Measurements from ENCODE around the gene SUGCT.
"Not testable (repeated sequence)": the region's sequence is repeated elsewhere in the genome, so short reads cannot be mapped to it uniquely, and the experiment has no call there.

SUGCT gene

GRCh38 chr7:40134428-40135316 is at the start of gene SUGCT, which contains the start of gene MPLKIP:
TSS of gene SUGCT (plus strand) at chr7:40135005.
TSS of gene MPLKIP (minus strand) at chr7:40134622. CDS start at chr7:40134567, 55 bp downstream.
- DNase-seq: peak; percentile 81 to 87

- DNase-seq: no peak
Observed at GRCh38 chr7:40092182-40092581, 42.6 kb upstream of the SUGCT start.

GRCh38 chr7:40093631-40094350 is 41.0 kb upstream of the SUGCT start:
- DNase-seq: no peak

- DNase-seq: no peak
Observed at GRCh38 chr7:40095230-40095629, 39.6 kb upstream of the SUGCT start.

- DNase-seq: no peak
Observed at GRCh38 chr7:40095695-40096327, 39.0 kb upstream of the SUGCT start.

GRCh38 chr7:40097728-40098127 is 37.1 kb upstream of the SUGCT start:
- DNase-seq: no peak

DNA sequence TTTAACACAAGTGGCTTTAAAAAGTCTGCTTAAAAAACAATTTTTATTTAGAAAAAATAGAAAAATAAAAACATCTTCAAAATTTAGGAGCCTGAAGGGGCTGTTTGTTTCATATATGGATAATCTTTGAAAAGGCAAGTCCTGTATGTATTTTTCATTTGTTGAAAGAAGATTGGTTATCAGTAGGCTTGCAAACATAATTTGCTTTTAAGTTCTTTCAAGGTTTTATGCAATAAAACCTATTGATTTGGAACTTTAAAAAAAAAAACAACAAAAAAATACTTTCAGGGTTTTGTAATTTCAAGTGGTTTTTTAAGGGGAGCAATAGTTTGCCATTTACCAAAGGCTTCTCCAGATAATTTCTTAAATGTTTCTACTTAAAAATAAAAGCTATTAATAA is 36.0 kb upstream of the SUGCT start:
- DNase-seq: no peak

DNA sequence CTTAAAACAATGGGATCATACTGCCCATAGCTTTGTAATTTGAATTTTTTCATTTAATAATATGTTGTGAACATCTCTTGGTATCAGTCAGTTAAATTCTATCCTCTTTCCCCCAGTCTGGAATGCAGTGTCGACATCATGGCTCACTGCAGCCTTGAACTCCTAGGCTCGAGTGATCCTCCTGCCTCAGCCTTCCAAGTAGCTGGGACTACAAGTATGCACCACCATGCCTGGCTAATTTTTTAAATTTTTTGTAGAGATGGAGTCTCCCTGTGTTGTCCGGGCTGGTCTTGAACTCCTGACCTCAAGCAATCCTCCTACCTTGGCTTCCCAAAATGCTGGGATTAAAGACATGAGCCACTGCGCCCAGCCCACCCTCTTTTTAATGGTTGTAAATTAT is 35.0 kb upstream of the SUGCT start:
- DNase-seq: no peak

GRCh38 chr7:40101201-40101600 is 33.6 kb upstream of the SUGCT start:
- no peak for DNase-seq

GRCh38 chr7:40102897-40103296 is 31.9 kb upstream of the SUGCT start:
- no peak for DNase-seq

DNA sequence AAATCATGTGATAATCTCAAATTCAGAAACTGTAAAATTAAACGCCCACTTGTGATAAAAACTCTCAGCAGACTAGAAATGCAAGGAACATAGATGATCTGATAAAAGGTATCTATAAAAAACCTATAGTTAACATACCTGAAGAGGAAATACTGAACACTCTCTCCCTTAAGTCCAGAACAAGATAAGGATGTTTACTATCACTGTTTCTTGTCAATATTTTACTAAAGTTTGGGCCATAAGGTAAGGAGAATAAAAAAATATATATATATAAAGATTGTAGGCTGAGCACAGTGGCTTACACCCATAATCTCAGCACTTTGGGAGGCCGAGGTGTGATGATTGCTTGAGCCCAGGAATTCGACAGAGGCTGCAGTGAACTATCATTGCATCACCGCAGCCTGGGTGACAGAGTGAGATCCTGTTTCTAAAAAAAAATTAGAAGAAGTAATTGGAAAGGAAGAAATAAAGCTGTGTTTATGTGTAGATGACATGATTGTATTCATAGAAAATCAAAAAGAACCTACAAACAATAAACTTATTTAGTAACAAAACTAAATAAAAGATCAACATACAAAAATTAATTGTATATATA is 28.8 kb upstream of the SUGCT start:
- DNase-seq: no peak

GRCh38 chr7:40115936-40116335 is 18.9 kb upstream of the SUGCT start:
- no peak for DNase-seq

- DNase-seq: not testable (repeated sequence)
Observed at GRCh38 chr7:40117199-40117598, 17.6 kb upstream of the SUGCT start.

- DNase-seq: not testable (repeated sequence)
Observed at GRCh38 chr7:40118201-40118600, 16.6 kb upstream of the SUGCT start.

DNA sequence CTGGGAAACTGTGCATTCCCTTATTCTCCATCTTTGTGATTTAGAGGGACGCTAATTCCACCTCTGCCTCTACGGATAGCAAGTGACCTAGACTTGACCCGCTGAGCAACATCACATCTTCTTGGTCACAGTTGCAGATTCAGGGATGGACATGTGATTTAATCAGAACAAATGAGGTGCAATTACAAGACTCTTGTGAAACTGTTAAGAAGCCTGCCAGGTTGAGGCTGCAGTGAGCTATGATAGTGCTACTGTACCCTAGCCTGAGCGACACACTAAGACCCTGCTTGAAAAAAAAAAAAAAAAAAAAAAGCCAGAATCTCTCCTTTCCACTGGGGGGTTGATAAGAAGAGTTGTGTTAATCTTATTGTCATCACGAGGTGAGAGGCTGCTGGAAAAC is 14.8 kb upstream of the SUGCT start:
- DNase-seq: no peak

- not testable (repeated sequence) for DNase-seq
Observed at GRCh38 chr7:40122100-40122939, 12.5 kb upstream of the SUGCT start.

- DNase-seq: no peak
Observed at GRCh38 chr7:40122940-40123254, 11.9 kb upstream of the SUGCT start.

DNA sequence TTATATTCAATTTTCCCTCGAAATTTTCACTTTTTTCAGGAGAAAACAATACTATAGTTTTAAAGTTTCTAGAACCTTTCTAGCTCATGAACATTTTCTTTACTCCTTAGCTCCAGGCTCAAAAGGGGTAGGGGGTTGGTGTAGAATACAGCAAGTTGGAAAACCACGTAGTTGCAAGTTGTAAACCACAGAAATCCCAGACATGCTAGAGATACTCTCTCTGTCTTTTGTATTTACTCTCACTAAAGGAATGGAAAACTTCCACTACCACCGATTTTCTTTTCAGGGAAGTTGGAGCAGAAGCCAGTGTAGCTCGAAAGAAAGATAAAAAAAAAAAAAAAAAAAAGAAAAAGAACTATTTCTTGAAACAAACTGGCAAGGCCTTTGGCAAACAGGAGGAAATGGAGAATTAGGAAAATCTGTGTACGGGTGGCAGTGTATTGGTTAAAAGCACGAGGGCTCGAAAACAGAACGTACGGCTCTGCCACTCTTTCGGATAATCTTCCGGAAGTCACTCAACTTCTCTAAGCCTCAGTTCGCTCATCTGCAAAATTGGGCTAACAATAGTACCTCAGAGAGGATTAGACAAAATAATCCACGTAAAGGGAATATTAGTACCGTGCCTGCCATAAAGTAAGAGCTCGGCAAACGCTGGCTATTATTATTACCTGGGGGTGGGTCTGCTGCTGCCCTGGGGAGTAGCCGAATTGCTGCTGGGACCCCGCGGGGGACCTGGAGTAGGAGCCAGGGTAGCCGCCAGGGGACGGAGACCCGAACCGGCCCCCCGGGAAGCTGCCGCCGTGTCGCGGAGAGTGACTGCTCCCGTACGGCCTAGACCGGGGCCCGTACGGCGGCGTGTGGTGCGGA is 1.0 kb upstream of the SUGCT start:
- DNase-seq: peak in 1 of 2 experiments; percentile 65

DNA sequence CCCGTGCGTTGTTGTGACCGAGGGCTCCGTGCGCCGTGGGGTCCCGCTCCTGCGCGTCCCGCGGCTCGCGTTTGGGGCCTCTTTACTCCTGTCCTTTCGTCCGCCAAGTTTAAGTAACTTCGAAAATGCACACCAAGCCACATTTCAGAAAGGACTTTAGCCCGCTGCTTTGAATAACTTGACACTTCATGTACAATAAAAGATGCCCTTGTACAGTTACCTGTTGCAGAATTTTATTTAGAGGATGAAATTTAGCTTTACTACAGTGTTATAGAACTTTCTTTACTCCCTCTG is 459 bp downstream of the SUGCT start:
- DNase-seq: no peak

- DNase-seq: no peak
Observed at GRCh38 chr7:40137563-40137962, 2.8 kb downstream of the SUGCT start.

DNA sequence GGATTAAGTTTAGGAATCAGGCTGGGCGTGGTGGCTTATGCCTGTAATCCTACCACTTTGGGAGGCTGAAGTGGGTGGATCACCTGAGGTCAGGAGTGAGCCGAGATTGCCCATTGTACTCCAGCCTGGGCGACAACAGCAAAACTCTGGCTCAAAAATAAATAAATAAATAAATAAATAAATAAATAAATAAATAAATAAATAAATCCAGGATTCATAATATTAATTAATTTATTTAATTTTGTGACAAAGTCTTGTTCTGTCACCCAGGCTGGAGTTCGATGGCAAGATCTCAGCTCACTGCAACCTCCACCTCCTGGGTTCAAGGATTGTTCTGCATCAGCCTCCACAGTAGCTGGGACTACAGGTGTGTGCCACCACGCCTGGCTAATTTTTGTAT is 4.2 kb downstream of the SUGCT start:
- no peak for DNase-seq

GRCh38 chr7:40139891-40140290 is 5.1 kb downstream of the SUGCT start:
- DNase-seq: not testable (repeated sequence)
